OCI-LY7 (cell line): ENCODE results near the gene COX4I1.

ENCODE experiments used
- EZH2phosphoT487 ChIP-seq: fragments of 200-600 bp; sonication (generic); IDR thresholded peaks from 2 replicates; pipeline ENCODE4 v1.6.1; 2018; ENCODE audit warnings: low read depth, borderline replicate concordance, mild to moderate bottlenecking, mixed run types, antibody characterized with exemption, low read length, moderate library complexity, mixed read lengths
- TF ChIP-seq, protein P1 (sequence below): fragments of 200-600 bp; sonication (generic); conservative IDR thresholded peaks from 2 replicates; pipeline ENCODE4 v1.5.1; 2014; ENCODE audit warnings: mild to moderate bottlenecking, antibody characterized with exemption, low read length, moderate library complexity, mixed read lengths

GRCh38 chr16:85840801-85841200 is 41.3 kb downstream of the COX4I1 start:
- TF ChIP-seq, protein P1, sequence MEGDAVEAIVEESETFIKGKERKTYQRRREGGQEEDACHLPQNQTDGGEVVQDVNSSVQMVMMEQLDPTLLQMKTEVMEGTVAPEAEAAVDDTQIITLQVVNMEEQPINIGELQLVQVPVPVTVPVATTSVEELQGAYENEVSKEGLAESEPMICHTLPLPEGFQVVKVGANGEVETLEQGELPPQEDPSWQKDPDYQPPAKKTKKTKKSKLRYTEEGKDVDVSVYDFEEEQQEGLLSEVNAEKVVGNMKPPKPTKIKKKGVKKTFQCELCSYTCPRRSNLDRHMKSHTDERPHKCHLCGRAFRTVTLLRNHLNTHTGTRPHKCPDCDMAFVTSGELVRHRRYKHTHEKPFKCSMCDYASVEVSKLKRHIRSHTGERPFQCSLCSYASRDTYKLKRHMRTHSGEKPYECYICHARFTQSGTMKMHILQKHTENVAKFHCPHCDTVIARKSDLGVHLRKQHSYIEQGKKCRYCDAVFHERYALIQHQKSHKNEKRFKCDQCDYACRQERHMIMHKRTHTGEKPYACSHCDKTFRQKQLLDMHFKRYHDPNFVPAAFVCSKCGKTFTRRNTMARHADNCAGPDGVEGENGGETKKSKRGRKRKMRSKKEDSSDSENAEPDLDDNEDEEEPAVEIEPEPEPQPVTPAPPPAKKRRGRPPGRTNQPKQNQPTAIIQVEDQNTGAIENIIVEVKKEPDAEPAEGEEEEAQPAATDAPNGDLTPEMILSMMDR = no peak
- TF ChIP-seq EZH2phosphoT487 = no peak
